Ishikawa (cell line): ENCODE results near the gene KEL.

Source experiments
- NFIC ChIP-seq: IDR thresholded peaks from 2 replicates; pipeline ENCODE4 v1.6.1; 2012
- REST ChIP-seq: IDR thresholded peaks from 2 replicates; pipeline ENCODE4 v1.6.1; 2012; ENCODE audit warnings: low read depth, mild to moderate bottlenecking
- YY1 ChIP-seq: IDR thresholded peaks from 2 replicates; pipeline ENCODE4 v1.6.1; 2012; ENCODE audit warnings: low read depth
- TF ChIP-seq, protein P1 (sequence below): IDR thresholded peaks from 2 replicates; pipeline ENCODE4 v1.6.1; 2012

DNA sequence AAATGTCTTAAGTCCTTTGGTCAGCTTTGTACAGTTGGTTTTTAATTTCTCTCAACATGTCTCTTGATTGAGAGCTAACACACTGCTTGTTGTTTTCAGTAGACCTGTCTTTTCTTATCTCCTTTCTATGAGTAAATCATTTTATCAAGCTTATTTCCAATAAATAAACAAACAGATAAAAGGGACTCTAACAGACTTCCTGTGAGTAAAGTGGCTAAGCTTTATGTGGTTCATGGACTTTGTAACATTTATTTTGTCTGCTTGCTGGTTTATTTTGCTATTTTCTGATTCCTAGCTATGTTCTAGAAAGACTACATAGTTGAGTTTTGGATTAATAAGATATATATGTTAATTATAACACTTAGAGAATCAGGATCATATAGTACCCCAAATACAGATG lies 37.6 kb upstream of the KEL start:
- TF ChIP-seq REST (no peak), YY1 (no peak), NFIC (no peak)
- TF ChIP-seq, protein P1, sequence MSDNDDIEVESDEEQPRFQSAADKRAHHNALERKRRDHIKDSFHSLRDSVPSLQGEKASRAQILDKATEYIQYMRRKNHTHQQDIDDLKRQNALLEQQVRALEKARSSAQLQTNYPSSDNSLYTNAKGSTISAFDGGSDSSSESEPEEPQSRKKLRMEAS = no peak
